Measurements from ENCODE around the gene CPTP.

- TF ChIP-seq CTCF (IDR thresholded peaks at IDR 0.05) (no peak), POLR2AphosphoS5 (IDR thresholded peaks at IDR 0.05) (no peak), POLR2A (IDR thresholded peaks at IDR 0.05) (no peak)
These were observed 28.2 kb upstream of the CPTP start for GRCh38 chr1:1296070-1297061.

Data from prostate gland (tissue), 2 donors.